Stimulated activated naive CD4-positive, alpha-beta T cell (primary cell): Measurements from ENCODE around the gene ROR2.
"Not testable (repeated sequence)": the region's sequence is repeated elsewhere in the genome, so short reads cannot be mapped to it uniquely, and the experiment has no call there.

Source experiments
- DNase-seq, 6 experiments: peaks; one replicate each; lab custom pipeline; 2025; lab: John Stamatoyannopoulos, UW

The ROR2 gene

GRCh38 chr9:91629718-91630117, 320.3 kb downstream of the ROR2 start:
- DNase-seq: no peak

- no peak for DNase-seq
These were observed 321.1 kb downstream of the ROR2 start for GRCh38 chr9:91628892-91629291.

- no peak for DNase-seq
These were observed 324.7 kb downstream of the ROR2 start for GRCh38 chr9:91625331-91625730.

GRCh38 chr9:91623004-91623403, 327.0 kb downstream of the ROR2 start:
- no peak for DNase-seq

GRCh38 chr9:91622121-91622520, 327.9 kb downstream of the ROR2 start:
- not testable (repeated sequence) for DNase-seq

- DNase-seq: not testable (repeated sequence)
These were observed 336.0 kb downstream of the ROR2 start for GRCh38 chr9:91614044-91614443.

- no peak for DNase-seq
These were observed 338.4 kb downstream of the ROR2 start for GRCh38 chr9:91611582-91611981.

GRCh38 chr9:91606255-91606995, 343.6 kb downstream of the ROR2 start:
- no peak for DNase-seq

- DNase-seq: no peak
These were observed 345.4 kb downstream of the ROR2 start for GRCh38 chr9:91604451-91605179.

- DNase-seq: no peak
These were observed 346.1 kb downstream of the ROR2 start for GRCh38 chr9:91603932-91604331.

GRCh38 chr9:91599564-91599963, 350.5 kb downstream of the ROR2 start:
- DNase-seq: no peak

- DNase-seq: no peak
These were observed 358.4 kb downstream of the ROR2 start for GRCh38 chr9:91591627-91592026.

GRCh38 chr9:91589101-91589553, 360.9 kb downstream of the ROR2 start:
- no peak for DNase-seq

- DNase-seq: no peak
These were observed 363.7 kb downstream of the ROR2 start for GRCh38 chr9:91586282-91586681.

- DNase-seq: no peak
These were observed 366.1 kb downstream of the ROR2 start for GRCh38 chr9:91583966-91584365.

- DNase-seq: no peak
These were observed 366.7 kb downstream of the ROR2 start for GRCh38 chr9:91583161-91583875.

GRCh38 chr9:91582181-91582580, 367.8 kb downstream of the ROR2 start:
- DNase-seq: no peak

GRCh38 chr9:91580136-91580535, 369.9 kb downstream of the ROR2 start:
- DNase-seq: no peak

- DNase-seq: no peak
These were observed 371.1 kb downstream of the ROR2 start for GRCh38 chr9:91578911-91579310.

GRCh38 chr9:91577633-91578061, 372.4 kb downstream of the ROR2 start:
- DNase-seq: no peak

GRCh38 chr9:91572811-91573210, 377.2 kb downstream of the ROR2 start:
- DNase-seq: no peak

GRCh38 chr9:91572044-91572443, 378.0 kb downstream of the ROR2 start:
- DNase-seq: no peak

GRCh38 chr9:91571036-91571435, 379.0 kb downstream of the ROR2 start:
- no peak for DNase-seq
